ENCODE measurements around the gene TEPSIN. TPM values are rescaled to one million over a fixed set of nuclear protein-coding genes. Genes with fewer than 3 reads are reported as not detected.

TEPSIN gene
- total RNA-seq, 4 donors from 2014 or later: 15.5 to 32.9 (median 24.3) TPM

GRCh38 chr17:81182596-81182995 lies 56.3 kb downstream of the TEPSIN start:
- Histone ChIP-seq H3K36me3 (no peaks in the 10 kb centered on the region), H3K9me3 (no peaks in the 10 kb centered on the region), H3K4me3 (no peak overlapping the region), H3K4me1 (no peaks in the 10 kb centered on the region), H3K27ac (no peak overlapping the region), H3K27me3 (peaks cover 0 to 3% (median 0%) of the 10 kb centered on the region in 3 donors)
- DNase-seq (no peak), ATAC-seq (no peak)
- in situ Hi-C loops (cut with MboI; ENCODE audit: low sequenced_read_pairs in 4 of 4): no loop called here
- intact Hi-C loops (cut with DNase I; ENCODE audit: low total_unique reads): no loop called here
- TF ChIP-seq POLR2A (IDR thresholded peaks at IDR 0.05) (no peak), CTCF (IDR thresholded peaks at IDR 0.05 in 4 of 5, conservative IDR thresholded peaks at IDR 0.05 in 1 of 5) (no peak)

- no peaks in the 10 kb centered on the region for H3K9me3 ChIP-seq
- intact Hi-C loops (cut with DNase I; ENCODE audit: low total_unique reads): no loop called here
- TF ChIP-seq CTCF (IDR thresholded peaks at IDR 0.05 in 4 of 5, conservative IDR thresholded peaks at IDR 0.05 in 1 of 5): no peak
- no peak for TF ChIP-seq POLR2A (IDR thresholded peaks at IDR 0.05)
- H3K36me3 ChIP-seq: no peaks in the 10 kb centered on the region
- DNase-seq (no peak), ATAC-seq (no peak)
- in situ Hi-C loops (cut with MboI; ENCODE audit: low sequenced_read_pairs in 4 of 4): no loop called here
- H3K27ac ChIP-seq: no peak overlapping the region
- H3K4me3 ChIP-seq: no peak overlapping the region
- H3K27me3 ChIP-seq: peaks cover 0 to 3% (median 0%) of the 10 kb centered on the region in 3 donors
- H3K4me1 ChIP-seq: no peaks in the 10 kb centered on the region
Observed at GRCh38 chr17:81181811-81182185, 57.1 kb downstream of the TEPSIN start.

- TF ChIP-seq POLR2A (IDR thresholded peaks at IDR 0.05) (no peak), CTCF (IDR thresholded peaks at IDR 0.05 in 4 of 5, conservative IDR thresholded peaks at IDR 0.05 in 1 of 5) (no peak)
- Histone ChIP-seq H3K27me3 (peaks cover 0 to 3% (median 0%) of the 10 kb centered on the region in 3 donors), H3K27ac (no peak overlapping the region), H3K36me3 (no peaks in the 10 kb centered on the region), H3K4me3 (no peak overlapping the region), H3K9me3 (no peaks in the 10 kb centered on the region), H3K4me1 (no peaks in the 10 kb centered on the region)
- in situ Hi-C loops (cut with MboI; ENCODE audit: low sequenced_read_pairs in 4 of 4): no loop called here
- intact Hi-C loops (cut with DNase I; ENCODE audit: low total_unique reads): no loop called here
- ATAC-seq (no peak), DNase-seq (no peak)
Observed at GRCh38 chr17:81180836-81181810, 57.7 kb downstream of the TEPSIN start.

- Histone ChIP-seq H3K27me3 (peaks cover 0 to 3% (median 0%) of the 10 kb centered on the region in 3 donors), H3K4me1 (no peaks in the 10 kb centered on the region), H3K36me3 (no peaks in the 10 kb centered on the region), H3K4me3 (no peak overlapping the region), H3K9me3 (peaks cover 0 to 3% (median 0%) of the 10 kb centered on the region in 3 donors), H3K27ac (no peak overlapping the region)
- intact Hi-C loops (cut with DNase I; ENCODE audit: low total_unique reads): no loop called here
- DNase-seq: no peak
- no peak for ATAC-seq
- TF ChIP-seq POLR2A (IDR thresholded peaks at IDR 0.05) (no peak), CTCF (IDR thresholded peaks at IDR 0.05 in 4 of 5, conservative IDR thresholded peaks at IDR 0.05 in 1 of 5) (no peak)
- in situ Hi-C loops (cut with MboI; ENCODE audit: low sequenced_read_pairs in 4 of 4): no loop called here
Observed at GRCh38 chr17:81179861-81180260, 59.0 kb downstream of the TEPSIN start.
